K562 (cell line): ENCODE data around the gene RERE. TPM values are rescaled to one million over a fixed set of nuclear protein-coding genes. Genes with fewer than 3 reads are reported as not detected.

Experiments used
- ATAC-seq: fragments of 200-7000 bp; cut with Tn5 transposase; 3 replicates; pipeline ENCODE4 v1.9.1; 2020; ENCODE audit warnings: moderate library complexity
- BruUV-seq: library from RNA; stranded (reverse); fragments of 400-500 nt; replicated peaks from 2 replicates; lab custom pipeline; 2021; lab: Mats Ljungman, UMichigan
- CTCF ChIA-PET: fragments of 300-600 bp; formaldehyde crosslinking; extraction: SDS; loops from one replicate; lab custom pipeline; 2021; ENCODE audit warnings: low intra/inter-chr PET ratio; lab: Yijun Ruan, JAX
- POLR2A ChIA-PET: fragments of 300-600, 350-650 bp; sonication (Branson Sonifier 250); formaldehyde crosslinking; extraction: SDS; loops from one replicate; lab custom pipeline; 2021; ENCODE audit warnings: antibody characterized with exemption, inconsistent platforms; lab: Yijun Ruan, JAX
- DNase-seq, 4 experiments: peaks; one replicate each; pipeline versions ENCODE4 v3.0.0 to v3.0.0-alpha.2; 2011 to 2018; ENCODE audit warnings: low spot score in 3 of 4, mixed read lengths in 3 of 4; ENCODE audit errors: extremely low read depth in 1 of 4
- FAIRE-seq: peaks from 2 replicates; lab custom pipeline; 2011; peaks lifted over from hg19 to GRCh38; lab: Jason Lieb, UNC
- H2AFZ ChIP-seq: 2 replicates; pipeline ENCODE4 v1.6.0; 2011; ENCODE audit warnings: low read depth, low read length, control low read depth, inconsistent platforms
- H3K27ac ChIP-seq: fragments of 200-600 bp; 3 replicates; pipeline ENCODE4 v1.8.0; 2011; ENCODE audit warnings: low read depth, mild to moderate bottlenecking, control low read depth, inconsistent platforms, low read length, moderate library complexity, mixed read lengths; ENCODE audit errors: extremely low read depth
- H3K27me3 ChIP-seq, 2 experiments: fragments of 300-600 bp in 1 of 2; 2 replicates in 1 of 2; 3 replicates in 1 of 2; pipeline versions ENCODE4 v1.6.0 to v1.8.0; 2011; ENCODE audit warnings: inconsistent platforms in 2 of 2, low read length in 2 of 2, mild to moderate bottlenecking in 1 of 2, mixed read lengths in 1 of 2, moderate library complexity in 1 of 2; ENCODE audit not compliant: control insufficient read depth in 2 of 2, insufficient read depth in 2 of 2
- H3K36me3 ChIP-seq: fragments of 300-600 bp; 3 replicates; pipeline ENCODE4 v1.8.0; 2011; ENCODE audit warnings: mild to moderate bottlenecking, low read length, inconsistent platforms; ENCODE audit not compliant: control insufficient read depth, insufficient read depth
- H3K4me1 ChIP-seq, 2 experiments: fragments of 200-600 bp in 1 of 2; replicated peaks in 1 of 2; 2 replicates in 1 of 2; 3 replicates in 1 of 2; pipeline versions ENCODE4 v1.5.1 to v1.8.0; 2011; ENCODE audit warnings: inconsistent platforms in 2 of 2, low read length in 2 of 2, mild to moderate bottlenecking in 1 of 2, mixed read lengths in 1 of 2, moderate library complexity in 1 of 2; ENCODE audit not compliant: control insufficient read depth in 2 of 2, insufficient read depth in 2 of 2
- H3K4me2 ChIP-seq: 2 replicates; pipeline ENCODE4 v1.6.1; 2011; ENCODE audit warnings: low read length, control low read depth, inconsistent platforms, mixed read lengths; ENCODE audit not compliant: insufficient read depth
- H3K4me3 ChIP-seq: fragments of 200-600 bp; sonication (generic), shearing (Covaris generic); 2 replicates; pipeline ENCODE4 v1.5.1; 2016; ENCODE audit warnings: control low read depth, inconsistent platforms
- H3K79me2 ChIP-seq: fragments of 200-600 bp; 3 replicates; pipeline ENCODE4 v1.8.0; 2011; ENCODE audit warnings: low read length, inconsistent platforms; ENCODE audit not compliant: control insufficient read depth, insufficient read depth
- H3K9ac ChIP-seq, 2 experiments: 2 replicates each; pipeline versions ENCODE4 v1.6.0 to v1.6.1; 2011; ENCODE audit warnings: low read depth in 2 of 2, low read length in 2 of 2, control low read depth in 1 of 2, inconsistent platforms in 1 of 2, mild to moderate bottlenecking in 1 of 2, mixed read lengths in 1 of 2; ENCODE audit not compliant: insufficient read depth in 1 of 2
- H3K9me1 ChIP-seq: one replicate; pipeline ENCODE4 v1.6.0; 2011; ENCODE audit warnings: inconsistent platforms, mild to moderate bottlenecking, low read length, moderate library complexity; ENCODE audit not compliant: control insufficient read depth, insufficient read depth
- H3K9me3 ChIP-seq: replicated peaks from 2 replicates; pipeline ENCODE4 v1.5.1; 2011; ENCODE audit warnings: low read depth, low read length, inconsistent platforms; ENCODE audit not compliant: control insufficient read depth, insufficient read depth
- H4K20me1 ChIP-seq: replicated peaks from 2 replicates; pipeline ENCODE4 v1.6.1; 2011; ENCODE audit warnings: low read length, inconsistent platforms, mixed read lengths; ENCODE audit not compliant: control insufficient read depth, insufficient read depth
- KAT8 ChIP-seq: fragments of 450-650 bp; IDR thresholded peaks from 2 replicates; pipeline ENCODE4 v1.6.1; 2016; ENCODE audit warnings: low read depth, mild to moderate bottlenecking
- RERE ChIP-seq: sonication (generic); formaldehyde crosslinking; IDR thresholded peaks from 2 replicates; pipeline ENCODE4 v1.8.0; 2023; ENCODE audit warnings: missing genetic modification reagents, mild to moderate bottlenecking, borderline replicate concordance
- SMARCE1 ChIP-seq: fragments of 450-650 bp; IDR thresholded peaks from 2 replicates; pipeline ENCODE4 v1.7.1; 2016; ENCODE audit warnings: mild to moderate bottlenecking
- WGBS: fragments of 100-300 bp; shearing (Covaris generic); methylation state at CpG from one replicate; pipeline ENCODE4 v1.1.6; 2016; ENCODE audit warnings: low coverage, mixed read lengths; ENCODE audit not compliant: insufficient coverage; ENCODE audit errors: missing lambda C conversion rate; 5-methylcytosine and 5-hydroxymethylcytosine counted together
- in situ Hi-C: fragments of 300-500 bp; cut with MboI; formaldehyde crosslinking; loops from 4 replicates; pipeline ENCODE4 v1.15.0; 2018; ENCODE audit warnings: inconsistent platforms, mixed read lengths
- intact Hi-C: fragments of 100-400 bp; cut with micrococcal nuclease; formaldehyde crosslinking; loops from 2 replicates; pipeline ENCODE4 v1.14.2; 2022
- polyA plus RNA-seq, 8 experiments: library from polyadenylated mRNA; depleted of rRNA in 4 of 8; stranded (reverse) in 5 of 8; unstranded in 3 of 8; fragments of >200 nt; fragmentation: Nextera tagmentation in 2 of 8; fragmentation: Illumina TruSeq in 1 of 8; extraction: Ambion mirVana in 2 of 8; extraction: Trizol in 1 of 8; gene quantifications; 2 replicates each; pipeline versions ENCODE4 v1.2.1 to v1.2.3, GENCODE V29; 2011 to 2014; ENCODE audit warnings: inconsistent platforms in 1 of 8, missing spikeins in 1 of 8
- total RNA-seq, 7 experiments: library from RNA; depleted of rRNA in 6 of 7; stranded (reverse); fragments of >200 nt in 6 of 7; fragmentation: Illumina TruSeq in 2 of 7; extraction: Trizol in 2 of 7; gene quantifications; 2 replicates each; pipeline versions ENCODE4 v1.2.1 to v1.2.3, GENCODE V29; 2011 to 2021; ENCODE audit warnings: low replicate concordance in 1 of 7

The RERE gene
- total and polyA plus RNA-seq, 9 of the 15 experiments (the other 6 are each of a cell fraction or from before 2014, with no cell fraction given), result 3.0 to 51.5 (median 13.4) TPM

- TF ChIP-seq RERE (CRISPR knock-in tag) (no peak), SMARCE1 (no peak)
Measured at GRCh38 chr1:8813016-8813763, 4.2 kb downstream of the RERE start (continued).

- no peak for FAIRE-seq
- no peak for ATAC-seq
- Histone ChIP-seq H3K9me3 (no peaks in the 10 kb centered on the region), H3K9ac (no peak overlapping the region), H3K4me2 (no peak overlapping the region), H4K20me1 (peaks cover 23% of the 10 kb centered on the region), H3K9me1 (no peaks in the 10 kb centered on the region), H3K27ac (no peak overlapping the region), H3K36me3 (no peaks in the 10 kb centered on the region; the same call in 2 of the 3 replicates), H3K4me1 (peaks cover 3 to 16% of the 10 kb centered on the region in 2 experiments), H3K79me2 (peaks cover 97% of the 10 kb centered on the region), H3K4me3 (no peak overlapping the region), H3K27me3 (no peaks in the 10 kb centered on the region), H2AFZ (no peak overlapping the region)
- intact Hi-C loops (no loop called here), in situ Hi-C loops (no loop called here)
- WGBS, result 71% methylated on average over 6 of the region's 6 CpGs
- TF ChIP-seq KAT8, result no peak
- ChIA-PET CTCF (no interaction called here), POLR2A (interaction anchor here (1.2 to 1.9 kb wide), 3 partner anchors 9 to 22 kb away, joined by 3 to 7 read pairs (median 6); no protein-coding TSS in a partner anchor)
- no TSS peak for BruUV-seq
- no peak for DNase-seq
Measured at GRCh38 chr1:8812081-8812480, 5.4 kb downstream of the RERE start.
